H9 (cell line): ENCODE measurements around the gene ITCH. TPM values are rescaled to one million over a fixed set of nuclear protein-coding genes. Genes with fewer than 3 reads are reported as not detected.

ENCODE experiments used
- DNase-seq: peaks from one replicate; pipeline ENCODE4 v3.0.0-alpha.2; 2017
- H2AFZ ChIP-seq: one replicate; pipeline ENCODE4 v1.6.1; 2013; ENCODE audit warnings: mild to moderate bottlenecking, low read length, control low read depth, moderate library complexity
- H2AK5ac ChIP-seq: 2 replicates; pipeline ENCODE4 v1.6.1; 2013; ENCODE audit warnings: low read length, control low read depth, mixed read lengths; ENCODE audit not compliant: insufficient read length
- H2BK120ac ChIP-seq: one replicate; pipeline ENCODE4 v1.6.1; 2013; ENCODE audit warnings: low read depth, mild to moderate bottlenecking, low read length, control low read depth, inconsistent platforms; ENCODE audit not compliant: poor library complexity, severe bottlenecking
- H2BK12ac ChIP-seq: 2 replicates; pipeline ENCODE4 v1.6.1; 2013; ENCODE audit warnings: low read length, control low read depth, mixed read lengths, low read depth; ENCODE audit not compliant: insufficient read length
- H2BK15ac ChIP-seq: 2 replicates; pipeline ENCODE4 v1.6.1; 2013; ENCODE audit warnings: low read depth, low read length, control low read depth
- H2BK20ac ChIP-seq: one replicate; pipeline ENCODE4 v1.6.1; 2013; ENCODE audit warnings: low read depth, mild to moderate bottlenecking, low read length, control low read depth, inconsistent platforms; ENCODE audit not compliant: poor library complexity, severe bottlenecking
- H2BK5ac ChIP-seq: 2 replicates; pipeline ENCODE4 v1.6.1; 2013; ENCODE audit warnings: low read length, control low read depth, mixed read lengths; ENCODE audit not compliant: insufficient read length
- H3K14ac ChIP-seq: 2 replicates; pipeline ENCODE4 v1.6.1; 2013; ENCODE audit warnings: low read length, control low read depth; ENCODE audit not compliant: insufficient read depth
- H3K18ac ChIP-seq: 2 replicates; pipeline ENCODE4 v1.6.1; 2013; ENCODE audit warnings: low read depth, mild to moderate bottlenecking, mixed read lengths, low read length, control low read depth; ENCODE audit not compliant: insufficient read length
- H3K23ac ChIP-seq: 2 replicates; pipeline ENCODE4 v1.6.1; 2013; ENCODE audit warnings: low read length, control low read depth, mixed read lengths, low read depth; ENCODE audit not compliant: insufficient read length
- H3K23me2 ChIP-seq: 2 replicates; pipeline ENCODE4 v1.6.1; 2013; ENCODE audit warnings: low read depth, mild to moderate bottlenecking, mixed read lengths, low read length, control low read depth; ENCODE audit not compliant: insufficient read length, poor library complexity, severe bottlenecking
- H3K27ac ChIP-seq: 2 replicates; pipeline ENCODE4 v1.5.1; 2013; ENCODE audit warnings: low read length, control low read depth, mixed read lengths, low read depth; ENCODE audit not compliant: insufficient read length
- H3K27me3 ChIP-seq: 2 replicates; pipeline ENCODE4 v1.6.1; 2013; ENCODE audit warnings: low read length, control low read depth, inconsistent platforms; ENCODE audit not compliant: insufficient read depth
- H3K4ac ChIP-seq: 2 replicates; pipeline ENCODE4 v1.6.1; 2013; ENCODE audit warnings: low read depth, mild to moderate bottlenecking, control low read depth, inconsistent platforms, low read length, moderate library complexity
- H3K4me1 ChIP-seq: 2 replicates; pipeline ENCODE4 v1.6.1; 2013; ENCODE audit warnings: low read length, control low read depth, inconsistent platforms; ENCODE audit not compliant: insufficient read depth
- H3K4me2 ChIP-seq: 2 replicates; pipeline ENCODE4 v1.6.1; 2013; ENCODE audit warnings: low read length, control low read depth, mixed read lengths; ENCODE audit not compliant: insufficient read length, insufficient read depth
- H3K56ac ChIP-seq: 2 replicates; pipeline ENCODE4 v1.6.1; 2013; ENCODE audit warnings: low read depth, mild to moderate bottlenecking, mixed read lengths, low read length, control low read depth; ENCODE audit not compliant: insufficient read length
- H3K79me1 ChIP-seq: 2 replicates; pipeline ENCODE4 v1.6.1; 2013; ENCODE audit warnings: low read depth, mild to moderate bottlenecking, moderate library complexity, low read length, control low read depth, inconsistent platforms; ENCODE audit not compliant: insufficient read depth, poor library complexity, severe bottlenecking
- H3K79me2 ChIP-seq: 2 replicates; pipeline ENCODE4 v1.6.1; 2013; ENCODE audit warnings: low read length, control low read depth, inconsistent platforms; ENCODE audit not compliant: insufficient read depth
- H3K9ac ChIP-seq: 2 replicates; pipeline ENCODE4 v1.6.1; 2013; ENCODE audit warnings: low read length, control low read depth, mixed read lengths; ENCODE audit not compliant: insufficient read length; ENCODE audit errors: extremely low read depth
- H3K9me3 ChIP-seq: one replicate; pipeline ENCODE4 v1.6.1; 2013; ENCODE audit warnings: low read depth, low read length, inconsistent platforms; ENCODE audit not compliant: control insufficient read depth
- H3T11ph ChIP-seq: one replicate; pipeline ENCODE4 v1.6.1; 2013; ENCODE audit warnings: mild to moderate bottlenecking, low read length, control low read depth, inconsistent platforms
- H4K20me1 ChIP-seq: one replicate; pipeline ENCODE4 v1.6.1; 2013; ENCODE audit not compliant: control insufficient read depth, insufficient read length, insufficient read depth
- H4K5ac ChIP-seq: 2 replicates; pipeline ENCODE4 v1.6.1; 2013; ENCODE audit warnings: low read depth, mild to moderate bottlenecking, mixed read lengths, low read length, control low read depth; ENCODE audit not compliant: insufficient read length
- H4K8ac ChIP-seq: replicated peaks from 2 replicates; pipeline ENCODE4 v1.6.1; 2013; ENCODE audit warnings: low read length, control low read depth, mixed read lengths, low read depth; ENCODE audit not compliant: insufficient read length
- H4K91ac ChIP-seq: 2 replicates; pipeline ENCODE4 v1.6.1; 2013; ENCODE audit warnings: low read depth, mild to moderate bottlenecking, moderate library complexity, mixed read lengths, low read length, control low read depth; ENCODE audit not compliant: insufficient read length
- H3K27ac Mint-ChIP-seq, 3 experiments: 2 replicates in 2 of 3; 3 replicates in 1 of 3; pipeline ENCODE4 v1.8.0; 2020 to 2021; ENCODE audit warnings: mixed read lengths in 3 of 3, mild to moderate bottlenecking in 1 of 3, moderate library complexity in 1 of 3
- H3K27me3 Mint-ChIP-seq: 2 replicates; pipeline ENCODE4 v1.8.0; 2021; ENCODE audit warnings: low read depth, mild to moderate bottlenecking, moderate library complexity, mixed read lengths
- H3K36me3 Mint-ChIP-seq, 3 experiments: 2 replicates in 2 of 3; 3 replicates in 1 of 3; pipeline ENCODE4 v1.8.0; 2020 to 2021; ENCODE audit warnings: low read depth in 3 of 3, mixed read lengths in 3 of 3; ENCODE audit not compliant: insufficient read depth in 1 of 3
- H3K4me1 Mint-ChIP-seq, 2 experiments: 2 replicates each; pipeline ENCODE4 v1.8.0; 2020; ENCODE audit warnings: mixed read lengths in 2 of 2
- H3K4me3 Mint-ChIP-seq, 2 experiments: 2 replicates in 1 of 2; 3 replicates in 1 of 2; pipeline ENCODE4 v1.8.0; 2020 to 2021; ENCODE audit warnings: mild to moderate bottlenecking in 2 of 2, mixed read lengths in 2 of 2, moderate library complexity in 1 of 2
- H3K9me3 Mint-ChIP-seq, 2 experiments: 2 replicates in 1 of 2; 3 replicates in 1 of 2; pipeline ENCODE4 v1.8.0; 2020; ENCODE audit warnings: mild to moderate bottlenecking in 2 of 2, mixed read lengths in 2 of 2, moderate library complexity in 1 of 2
- WGBS: extraction: QIAGEN DNeasy Blood & Tissue Kit; methylation state at CpG from one replicate; pipeline ENCODE4 v1.1.7; 2013; ENCODE audit warnings: missing lambda C conversion rate, low lambda C conversion rate, mixed read lengths; ENCODE audit not compliant: insufficient read length; ENCODE audit errors: extremely low coverage; 5-methylcytosine and 5-hydroxymethylcytosine counted together
- total RNA-seq: library from RNA; stranded (reverse); gene quantifications from 2 replicates; pipeline ENCODE4 v1.2.1, GENCODE V29; 2021
- TF ChIP-seq, protein P1 (sequence below): fragments of 200-600 bp; sonication (generic); conservative IDR thresholded peaks from 3 replicates; pipeline ENCODE4 v1.8.0; 2021; ENCODE audit warnings: antibody characterized with exemption, mild to moderate bottlenecking

The ITCH gene
- total RNA-seq, 1 experiment from 2014 or later, result 55.9 TPM

DNA sequence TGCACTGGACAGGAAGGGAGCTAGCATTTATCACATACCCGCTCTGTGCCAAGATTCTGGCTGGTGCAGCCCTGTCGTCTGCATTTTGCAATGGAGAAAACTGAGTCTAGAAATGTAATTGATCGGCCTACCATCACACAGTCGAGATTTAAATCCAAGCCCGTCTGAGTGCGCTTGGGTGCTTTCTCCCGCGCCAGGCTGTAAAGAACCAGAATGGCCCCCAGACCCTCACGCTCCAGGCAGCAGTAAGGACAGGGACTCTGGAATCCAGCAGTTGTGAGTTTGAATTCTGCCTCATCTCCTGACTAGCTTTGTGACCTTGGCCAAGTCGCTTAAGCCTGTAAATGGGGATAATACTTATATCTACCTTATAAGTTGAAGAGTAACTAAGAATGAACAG, 163.9 kb downstream of the ITCH start:
- no peak for DNase-seq
- H3K23ac ChIP-seq, result no peak overlapping the region
- H4K91ac ChIP-seq, result no peak overlapping the region
- Mint-ChIP-seq H3K9me3 (no peaks in the 10 kb centered on the region), H3K27me3 (no peaks in the 10 kb centered on the region), H3K4me1 (peaks cover 8 to 13% of the 10 kb centered on the region in 2 experiments), H3K27ac (no peak overlapping the region), H3K4me3 (no peak overlapping the region), H3K36me3 (peaks cover 11 to 67% (median 54%) of the 10 kb centered on the region in 3 experiments; a peak in 6 of 7 replicates)
- H3K56ac ChIP-seq, result no peak overlapping the region
- H2BK5ac ChIP-seq, result no peak overlapping the region
- no peak overlapping the region for H2AFZ ChIP-seq
- H3K4me1 ChIP-seq, result no peaks in the 10 kb centered on the region
- no peak overlapping the region for H2BK20ac ChIP-seq
- no peak overlapping the region for H2BK15ac ChIP-seq
- no peak overlapping the region for H3K4me2 ChIP-seq
- H3K18ac ChIP-seq, result no peak overlapping the region
- no peaks in the 10 kb centered on the region for H4K20me1 ChIP-seq
- WGBS, result no CpG with 5 or more reads among the region's 10 CpGs
- H3K9me3 ChIP-seq, result no peaks in the 10 kb centered on the region
- no peak overlapping the region for H3K4ac ChIP-seq
- H3T11ph ChIP-seq, result no peak overlapping the region
- H4K5ac ChIP-seq, result no peak overlapping the region
- H2BK120ac ChIP-seq, result no peak overlapping the region
- TF ChIP-seq, protein P1, sequence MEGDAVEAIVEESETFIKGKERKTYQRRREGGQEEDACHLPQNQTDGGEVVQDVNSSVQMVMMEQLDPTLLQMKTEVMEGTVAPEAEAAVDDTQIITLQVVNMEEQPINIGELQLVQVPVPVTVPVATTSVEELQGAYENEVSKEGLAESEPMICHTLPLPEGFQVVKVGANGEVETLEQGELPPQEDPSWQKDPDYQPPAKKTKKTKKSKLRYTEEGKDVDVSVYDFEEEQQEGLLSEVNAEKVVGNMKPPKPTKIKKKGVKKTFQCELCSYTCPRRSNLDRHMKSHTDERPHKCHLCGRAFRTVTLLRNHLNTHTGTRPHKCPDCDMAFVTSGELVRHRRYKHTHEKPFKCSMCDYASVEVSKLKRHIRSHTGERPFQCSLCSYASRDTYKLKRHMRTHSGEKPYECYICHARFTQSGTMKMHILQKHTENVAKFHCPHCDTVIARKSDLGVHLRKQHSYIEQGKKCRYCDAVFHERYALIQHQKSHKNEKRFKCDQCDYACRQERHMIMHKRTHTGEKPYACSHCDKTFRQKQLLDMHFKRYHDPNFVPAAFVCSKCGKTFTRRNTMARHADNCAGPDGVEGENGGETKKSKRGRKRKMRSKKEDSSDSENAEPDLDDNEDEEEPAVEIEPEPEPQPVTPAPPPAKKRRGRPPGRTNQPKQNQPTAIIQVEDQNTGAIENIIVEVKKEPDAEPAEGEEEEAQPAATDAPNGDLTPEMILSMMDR, result no peak
- no peak overlapping the region for H2BK12ac ChIP-seq
- H3K23me2 ChIP-seq, result no peaks in the 10 kb centered on the region
- H3K27me3 ChIP-seq, result no peaks in the 10 kb centered on the region
- H3K14ac ChIP-seq, result no peak overlapping the region
- H3K79me1 ChIP-seq, result no peaks in the 10 kb centered on the region
- peaks cover 3% of the 10 kb centered on the region; the same call in 1 of the 2 replicates for H3K79me2 ChIP-seq
- no peak overlapping the region for H3K27ac ChIP-seq
- no peak overlapping the region for H3K9ac ChIP-seq
- H2AK5ac ChIP-seq, result no peak overlapping the region
- H4K8ac ChIP-seq, result no peak overlapping the region
